ENCODE measurements around the gene HMBS. TPM values are rescaled to one million over a fixed set of nuclear protein-coding genes. Genes with fewer than 3 reads are reported as not detected.

HMBS gene
- polyA plus RNA-seq, 1 donor (not counting 4 experiments of a cell fraction or from before 2014, with no cell fraction given), result 48.7 TPM

DNA sequence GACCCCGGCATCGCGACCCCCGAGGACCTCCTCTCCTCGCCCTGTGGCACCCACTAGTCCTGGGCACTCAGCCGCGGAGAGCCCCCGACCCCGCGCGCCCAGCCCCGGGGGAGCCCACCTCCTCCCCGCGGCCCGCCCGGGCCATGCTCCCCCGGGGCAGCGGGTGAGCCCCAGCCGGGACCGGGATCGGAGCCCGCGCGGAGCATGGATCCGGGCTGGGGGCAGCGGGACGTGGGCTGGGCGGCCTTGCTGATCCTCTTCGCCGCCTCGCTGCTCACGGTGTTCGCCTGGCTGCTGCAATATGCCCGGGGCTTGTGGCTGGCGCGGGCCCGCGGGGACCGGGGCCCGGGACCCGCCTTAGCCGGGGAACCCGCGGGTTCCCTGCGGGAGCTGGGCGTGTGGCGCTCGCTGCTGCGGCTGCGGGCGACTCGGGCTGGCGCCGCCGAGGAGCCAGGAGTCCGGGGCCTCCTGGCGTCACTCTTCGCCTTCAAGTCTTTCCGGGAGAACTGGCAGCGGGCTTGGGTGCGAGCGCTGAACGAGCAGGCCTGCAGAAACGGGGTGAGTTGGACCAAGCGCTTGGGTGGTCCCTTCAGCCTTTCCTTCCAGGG, 23.0 kb downstream of the HMBS start:
- FAIRE-seq, result no peak
- Histone ChIP-seq H3K4me2 (ENCODE audit: control insufficient read depth, extremely low read depth, insufficient read depth, low read depth, low read length) (peak overlapping the region; percentile 95), H3K27me3 (ENCODE audit: control insufficient read depth, extremely low read depth, insufficient read depth, low read length) (no peaks in the 10 kb centered on the region), H3K27ac (ENCODE audit: control insufficient read depth, insufficient read depth, low read length) (peak overlapping the region; percentile 30), H3K4me3 (ENCODE audit: control insufficient read depth in 2 of 3, extremely low read depth in 1 of 3, insufficient read depth in 2 of 3, low read depth in 1 of 3, low read length in 3 of 3) (peak overlapping the region; percentile 76 to 82 (median 82)), H3K36me3 (ENCODE audit: control insufficient read depth in 2 of 2, extremely low read depth in 1 of 2, insufficient read depth in 2 of 2, low read length in 2 of 2) (peaks cover 3 to 8% of the 10 kb centered on the region in 2 experiments), H4K20me1 (ENCODE audit: control insufficient read depth, extremely low read depth, insufficient read depth, low read length) (no peaks in the 10 kb centered on the region), H2AFZ (ENCODE audit: control insufficient read depth, low read length) (peak overlapping the region; percentile 68), H3K9me3 (ENCODE audit: control insufficient read depth, low read depth, low read length) (no peaks in the 10 kb centered on the region), H3K79me2 (ENCODE audit: control insufficient read depth, insufficient read depth, low read length) (peaks cover 10% of the 10 kb centered on the region), H3K4me1 (ENCODE audit: control insufficient read depth, extremely low read depth, insufficient read depth, low read length) (peaks cover 25% of the 10 kb centered on the region), H3K9ac (ENCODE audit: control insufficient read depth, extremely low read depth, insufficient read depth, low read length) (peak overlapping the region; percentile 76), H3K9me1 (ENCODE audit: control insufficient read depth, extremely low read depth, insufficient read depth, low read length) (peaks cover 8% of the 10 kb centered on the region)
- TF ChIP-seq, protein P1, sequence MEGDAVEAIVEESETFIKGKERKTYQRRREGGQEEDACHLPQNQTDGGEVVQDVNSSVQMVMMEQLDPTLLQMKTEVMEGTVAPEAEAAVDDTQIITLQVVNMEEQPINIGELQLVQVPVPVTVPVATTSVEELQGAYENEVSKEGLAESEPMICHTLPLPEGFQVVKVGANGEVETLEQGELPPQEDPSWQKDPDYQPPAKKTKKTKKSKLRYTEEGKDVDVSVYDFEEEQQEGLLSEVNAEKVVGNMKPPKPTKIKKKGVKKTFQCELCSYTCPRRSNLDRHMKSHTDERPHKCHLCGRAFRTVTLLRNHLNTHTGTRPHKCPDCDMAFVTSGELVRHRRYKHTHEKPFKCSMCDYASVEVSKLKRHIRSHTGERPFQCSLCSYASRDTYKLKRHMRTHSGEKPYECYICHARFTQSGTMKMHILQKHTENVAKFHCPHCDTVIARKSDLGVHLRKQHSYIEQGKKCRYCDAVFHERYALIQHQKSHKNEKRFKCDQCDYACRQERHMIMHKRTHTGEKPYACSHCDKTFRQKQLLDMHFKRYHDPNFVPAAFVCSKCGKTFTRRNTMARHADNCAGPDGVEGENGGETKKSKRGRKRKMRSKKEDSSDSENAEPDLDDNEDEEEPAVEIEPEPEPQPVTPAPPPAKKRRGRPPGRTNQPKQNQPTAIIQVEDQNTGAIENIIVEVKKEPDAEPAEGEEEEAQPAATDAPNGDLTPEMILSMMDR (optimal IDR thresholded peaks at IDR 0.05 in 1 of 3, IDR thresholded peaks at IDR 0.05 in 1 of 3, conservative IDR thresholded peaks at IDR 0.05 in 1 of 3; ENCODE audit: extremely low read depth in 1 of 3, insufficient read depth in 2 of 3, low read length in 3 of 3), result no peak
- TF ChIP-seq EZH2 (IDR thresholded peaks at IDR 0.05; ENCODE audit: low read length), result no peak
- dilution Hi-C loops (cut with MboI; ENCODE audit: extremely low pct_ligation_motif_present, low sequenced_read_pairs), result no loop called here
- DNase-seq (ENCODE audit: low read depth, low spot score), result no peak

DNA sequence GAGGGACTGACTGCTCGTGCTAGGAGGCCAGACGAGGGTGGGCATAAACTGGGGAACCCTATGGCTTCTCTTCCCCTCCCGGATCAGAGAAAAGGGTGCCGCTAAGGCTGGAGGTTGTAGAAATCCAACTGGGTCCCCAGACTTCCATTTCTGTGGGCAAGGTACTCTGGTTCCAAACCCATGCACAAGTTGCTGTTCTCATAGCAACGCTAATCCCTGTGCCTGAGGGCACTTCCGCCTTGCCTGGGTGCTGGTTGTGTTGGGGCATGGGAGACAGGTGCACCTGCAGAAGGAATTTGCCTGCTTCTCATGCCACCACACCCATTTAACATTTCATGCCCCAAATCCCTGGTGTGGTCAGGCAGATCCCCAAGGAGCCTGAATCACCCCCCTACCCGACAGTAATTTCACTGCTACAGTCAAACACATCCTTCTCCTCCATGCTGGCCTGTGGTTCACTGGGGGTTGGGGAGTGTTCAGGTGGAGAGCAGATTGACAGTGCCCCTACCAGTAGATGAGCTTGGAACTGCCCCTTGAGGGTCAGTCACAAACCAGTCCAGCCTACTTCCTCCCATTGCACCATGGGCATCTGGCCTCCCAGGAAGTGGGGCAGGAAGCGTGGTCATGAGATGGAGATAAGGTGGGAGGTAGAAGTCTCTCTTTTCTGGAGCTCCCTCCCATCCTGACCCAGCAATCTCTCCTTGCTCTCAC, 23.6 kb downstream of the HMBS start:
- H3K79me2 ChIP-seq (ENCODE audit: control insufficient read depth, insufficient read depth, low read length), result peaks cover 10% of the 10 kb centered on the region
- H3K9me1 ChIP-seq (ENCODE audit: control insufficient read depth, extremely low read depth, insufficient read depth, low read length), result peaks cover 8% of the 10 kb centered on the region
- H3K9ac ChIP-seq (ENCODE audit: control insufficient read depth, extremely low read depth, insufficient read depth, low read length), result peak overlapping the region; percentile 76
- FAIRE-seq (peak; percentile 71), DNase-seq (ENCODE audit: low read depth, low spot score) (no peak)
- dilution Hi-C loops (cut with MboI; ENCODE audit: extremely low pct_ligation_motif_present, low sequenced_read_pairs), result no loop called here
- H3K9me3 ChIP-seq (ENCODE audit: control insufficient read depth, low read depth, low read length), result no peaks in the 10 kb centered on the region
- H3K4me3 ChIP-seq (ENCODE audit: control insufficient read depth in 2 of 3, extremely low read depth in 1 of 3, insufficient read depth in 2 of 3, low read depth in 1 of 3, low read length in 3 of 3), result peak overlapping the region; percentile 76 to 82 (median 82)
- H3K4me1 ChIP-seq (ENCODE audit: control insufficient read depth, extremely low read depth, insufficient read depth, low read length), result peaks cover 23% of the 10 kb centered on the region
- no peaks in the 10 kb centered on the region for H3K27me3 ChIP-seq (ENCODE audit: control insufficient read depth, extremely low read depth, insufficient read depth, low read length)
- TF ChIP-seq, protein P1 (optimal IDR thresholded peaks at IDR 0.05 in 1 of 3, IDR thresholded peaks at IDR 0.05 in 1 of 3, conservative IDR thresholded peaks at IDR 0.05 in 1 of 3; ENCODE audit: extremely low read depth in 1 of 3, insufficient read depth in 2 of 3, low read length in 3 of 3), result no peak
- no peak for TF ChIP-seq EZH2 (IDR thresholded peaks at IDR 0.05; ENCODE audit: low read length)
- peak overlapping the region; percentile 95 for H3K4me2 ChIP-seq (ENCODE audit: control insufficient read depth, extremely low read depth, insufficient read depth, low read depth, low read length)
- peak overlapping the region; percentile 29 for H2AFZ ChIP-seq (ENCODE audit: control insufficient read depth, low read length)
- peak overlapping the region; percentile 16 for H3K27ac ChIP-seq (ENCODE audit: control insufficient read depth, insufficient read depth, low read length)
- H3K36me3 ChIP-seq (ENCODE audit: control insufficient read depth in 2 of 2, extremely low read depth in 1 of 2, insufficient read depth in 2 of 2, low read length in 2 of 2), result peaks cover 7 to 9% of the 10 kb centered on the region in 2 experiments
- no peaks in the 10 kb centered on the region for H4K20me1 ChIP-seq (ENCODE audit: control insufficient read depth, extremely low read depth, insufficient read depth, low read length)

All from keratinocyte (primary cell).